ENCODE results near the gene FBXW2.

GRCh38 chr9:120807607-120808379 is 14.6 kb upstream of the FBXW2 start:
- TF ChIP-seq CTCF (IDR thresholded peaks at IDR 0.05) (no peak), POLR2A (IDR thresholded peaks at IDR 0.05) (no peak)
